Right lung (tissue), 10 donors: Measurements from ENCODE around the gene RSPH10B2. TPM values are rescaled to one million over a fixed set of nuclear protein-coding genes. Genes with fewer than 3 reads are reported as not detected.
"Not testable (repeated sequence)": the region's sequence is repeated elsewhere in the genome, so short reads cannot be mapped to it uniquely, and the experiment has no call there.

ENCODE experiments used
- DNase-seq, 2 donors: peaks; one replicate each; pipeline ENCODE4 v3.0.0-alpha.2; 2013
- long read RNA-seq, 8 donors: transcript quantifications; one replicate each; lab custom pipeline, GENCODE V29; 2026
- polyA plus RNA-seq, 5 donors: library from polyadenylated mRNA; unstranded; fragments of 120-200 nt; gene quantifications; one replicate each; pipeline versions ENCODE4 v1.2.1 to v1.2.3, GENCODE V29; 2013; ENCODE audit warnings: inconsistent platforms in 1 of 5, low replicate concordance in 1 of 5; ENCODE audit not compliant: insufficient read length in 5 of 5, insufficient read depth in 1 of 5

RSPH10B2 gene
- 1 to 10 TPM in 4 of 5 donors, under 1 TPM in 1; 0.74 to 4.8 (median 4.3) TPM for polyA plus RNA-seq
- long read RNA-seq, donor 1, partial matches to known transcripts, result 37 of 50 reads
- long read RNA-seq, donor 1, other reads (novel, unspliced or antisense), result 13 of 50 reads
- long read RNA-seq, donor 2, result 0 reads
- long read RNA-seq, donor 3, partial matches to known transcripts, result 131 of 131 reads
- long read RNA-seq, donor 3, other reads (novel, unspliced or antisense), result 0 of 131 reads
- long read RNA-seq, donor 4, result 0 reads
- long read RNA-seq, donor 5, partial matches to known transcripts, result 28 of 57 reads
- long read RNA-seq, donor 5, other reads (novel, unspliced or antisense), result 29 of 57 reads
- long read RNA-seq, donor 6, result 0 reads
- long read RNA-seq, donor 7, partial matches to known transcripts, result 5 of 17 reads
- long read RNA-seq, donor 7, other reads (novel, unspliced or antisense), result 12 of 17 reads
- long read RNA-seq, donor 8, partial matches to known transcripts, result 10 of 10 reads
- long read RNA-seq, donor 8, other reads (novel, unspliced or antisense), result 0 of 10 reads

GRCh38 chr7:6753964-6754363, at the start of gene RSPH10B2:
Gene RSPH10B2 (plus strand): TSS chr7:6754103. CDS start chr7:6757678, 3,575 bp downstream.
- not testable (repeated sequence) for DNase-seq

GRCh38 chr7:6705959-6706665, 47.8 kb upstream of the RSPH10B2 start:
- peak; percentile 17 to 37 for DNase-seq

GRCh38 chr7:6706666-6707407, 47.1 kb upstream of the RSPH10B2 start, which contains the start of gene ZNF12:
Gene ZNF12 (minus strand): TSS chr7:6706947. CDS start chr7:6705173, 1,774 bp downstream.
- peak; percentile 94 to 96 for DNase-seq

- DNase-seq, result no peak
Observed at GRCh38 chr7:6708304-6708703, 45.6 kb upstream of the RSPH10B2 start.

- DNase-seq, result no peak
Observed at GRCh38 chr7:6709808-6710207, 44.1 kb upstream of the RSPH10B2 start.

- no peak for DNase-seq
Observed at GRCh38 chr7:6714360-6714759, 39.5 kb upstream of the RSPH10B2 start.

GRCh38 chr7:6715898-6716297, 38.0 kb upstream of the RSPH10B2 start:
- not testable (repeated sequence) for DNase-seq

- no peak for DNase-seq
Observed at GRCh38 chr7:6718124-6718523, 35.8 kb upstream of the RSPH10B2 start.

- DNase-seq, result not testable (repeated sequence)
Observed at GRCh38 chr7:6724351-6724750, 29.6 kb upstream of the RSPH10B2 start.

GRCh38 chr7:6725003-6725402, 28.9 kb upstream of the RSPH10B2 start:
- no peak for DNase-seq

GRCh38 chr7:6726341-6726740, 27.6 kb upstream of the RSPH10B2 start:
- DNase-seq, result not testable (repeated sequence)

GRCh38 chr7:6727663-6728062, 26.2 kb upstream of the RSPH10B2 start:
- DNase-seq, result no peak

- DNase-seq, result peak in 1 of 2 donors; percentile 1
Observed at GRCh38 chr7:6728893-6729491, 24.9 kb upstream of the RSPH10B2 start.

GRCh38 chr7:6729492-6730342, 24.2 kb upstream of the RSPH10B2 start:
- DNase-seq, result peak; percentile 93

GRCh38 chr7:6730343-6730633, 23.6 kb upstream of the RSPH10B2 start:
- DNase-seq, result no peak

GRCh38 chr7:6738415-6738814, 15.5 kb upstream of the RSPH10B2 start:
- not testable (repeated sequence) for DNase-seq

GRCh38 chr7:6744410-6745100, 9.3 kb upstream of the RSPH10B2 start:
- not testable (repeated sequence) for DNase-seq

- DNase-seq, result not testable (repeated sequence)
Observed at GRCh38 chr7:6749335-6749734, 4.6 kb upstream of the RSPH10B2 start.

GRCh38 chr7:6750173-6750572, 3.7 kb upstream of the RSPH10B2 start:
- DNase-seq, result not testable (repeated sequence)

GRCh38 chr7:6761186-6761585, 7.3 kb downstream of the RSPH10B2 start:
- DNase-seq, result not testable (repeated sequence)
